GM21381 (cell line): ENCODE data around the gene DESI2.

Experiments used
- ATAC-seq: cut with Tn5 transposase; IDR thresholded peaks from one replicate; pipeline ENCODE4 v1.9.1; 2021; ENCODE audit warnings: mild to moderate bottlenecking, moderate library complexity; ENCODE audit not compliant: unreplicated experiment

Gene DESI2

DNA sequence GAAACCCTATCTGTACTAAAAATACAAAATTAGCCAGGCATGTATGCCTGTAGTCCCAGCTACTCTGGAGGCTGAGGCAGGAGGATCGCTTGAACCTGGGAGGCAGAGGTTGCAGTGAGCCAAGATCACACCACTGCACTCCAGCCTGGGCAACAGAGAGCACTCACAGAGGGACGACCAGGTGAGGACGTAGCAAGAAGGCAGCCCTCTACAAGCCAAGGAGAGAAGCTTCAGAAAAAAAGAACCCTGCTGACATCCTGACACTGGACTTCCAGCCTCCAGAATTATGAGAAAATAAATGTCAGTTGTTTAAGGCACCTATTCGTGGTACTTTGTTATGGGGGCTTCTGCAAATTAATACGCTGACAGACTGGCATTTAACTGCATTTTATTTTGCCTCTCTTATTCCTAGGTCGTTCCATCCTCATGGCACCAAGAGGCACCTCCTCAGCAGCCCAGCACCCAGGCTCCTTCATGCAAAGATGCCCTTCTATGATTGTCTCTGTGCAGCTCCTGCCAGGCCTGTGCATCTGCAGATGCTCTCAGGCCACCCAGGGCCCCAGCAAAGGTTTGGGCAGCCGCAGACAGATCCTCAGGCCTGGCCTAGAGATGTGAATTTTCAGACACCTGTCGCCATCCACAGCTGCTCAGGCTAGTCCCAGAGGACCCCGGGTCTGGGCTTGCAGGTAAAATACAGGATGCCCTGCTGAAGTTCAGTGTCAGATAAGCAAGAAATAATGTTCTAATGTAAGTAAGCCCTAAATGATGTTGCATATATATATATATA, 96.5 kb downstream of the DESI2 start:
- ATAC-seq, result no peak

DNA sequence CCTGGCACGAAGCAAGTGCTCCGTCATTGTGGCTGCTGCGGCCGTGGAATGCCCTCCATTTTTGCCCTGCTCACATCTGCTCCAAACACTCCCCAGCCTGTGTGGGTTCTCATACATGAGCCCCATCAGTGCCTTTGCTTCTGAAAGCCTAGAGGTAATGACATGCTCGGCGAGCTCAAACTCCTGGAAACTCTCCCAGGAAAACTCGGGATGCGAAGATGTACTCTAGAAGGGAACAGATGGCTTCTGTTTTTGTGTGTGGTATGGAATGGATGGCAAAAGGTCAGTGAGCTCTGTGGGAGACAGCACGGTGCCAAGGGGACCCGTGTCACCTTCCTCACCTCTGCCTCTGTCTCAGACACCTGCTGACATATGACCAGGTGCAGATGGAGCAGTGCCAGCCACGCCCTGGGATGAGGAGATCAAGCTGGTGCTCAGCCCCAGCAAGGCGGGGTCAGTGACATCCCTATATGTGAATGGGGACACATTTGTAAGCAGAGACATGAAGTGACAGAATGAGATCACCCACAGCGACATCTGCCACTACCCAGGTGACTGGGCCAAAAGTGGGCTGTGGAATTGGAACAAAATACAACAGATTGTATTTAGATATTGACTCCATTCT, 98.5 kb downstream of the DESI2 start:
- no peak for ATAC-seq

DNA sequence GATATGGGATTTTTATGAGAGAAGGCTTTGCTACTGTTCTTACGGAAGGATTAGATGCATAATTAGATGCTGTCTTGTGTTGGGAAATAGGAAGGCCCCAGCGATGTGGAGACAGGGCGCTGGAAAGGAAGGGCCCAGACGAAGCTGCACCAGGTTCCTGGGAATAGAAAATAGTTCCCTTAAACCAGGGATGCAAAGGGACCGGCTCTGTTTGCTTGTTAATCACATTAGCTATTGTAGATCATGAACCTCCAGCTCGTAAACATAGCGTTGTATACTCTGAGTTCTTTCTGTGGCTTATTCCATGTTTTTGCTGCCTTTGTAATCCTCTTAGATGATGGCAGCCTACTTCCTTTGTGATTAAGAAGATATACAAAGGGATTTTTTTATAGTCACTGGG, 102.7 kb downstream of the DESI2 start:
- ATAC-seq, result no peak

DNA sequence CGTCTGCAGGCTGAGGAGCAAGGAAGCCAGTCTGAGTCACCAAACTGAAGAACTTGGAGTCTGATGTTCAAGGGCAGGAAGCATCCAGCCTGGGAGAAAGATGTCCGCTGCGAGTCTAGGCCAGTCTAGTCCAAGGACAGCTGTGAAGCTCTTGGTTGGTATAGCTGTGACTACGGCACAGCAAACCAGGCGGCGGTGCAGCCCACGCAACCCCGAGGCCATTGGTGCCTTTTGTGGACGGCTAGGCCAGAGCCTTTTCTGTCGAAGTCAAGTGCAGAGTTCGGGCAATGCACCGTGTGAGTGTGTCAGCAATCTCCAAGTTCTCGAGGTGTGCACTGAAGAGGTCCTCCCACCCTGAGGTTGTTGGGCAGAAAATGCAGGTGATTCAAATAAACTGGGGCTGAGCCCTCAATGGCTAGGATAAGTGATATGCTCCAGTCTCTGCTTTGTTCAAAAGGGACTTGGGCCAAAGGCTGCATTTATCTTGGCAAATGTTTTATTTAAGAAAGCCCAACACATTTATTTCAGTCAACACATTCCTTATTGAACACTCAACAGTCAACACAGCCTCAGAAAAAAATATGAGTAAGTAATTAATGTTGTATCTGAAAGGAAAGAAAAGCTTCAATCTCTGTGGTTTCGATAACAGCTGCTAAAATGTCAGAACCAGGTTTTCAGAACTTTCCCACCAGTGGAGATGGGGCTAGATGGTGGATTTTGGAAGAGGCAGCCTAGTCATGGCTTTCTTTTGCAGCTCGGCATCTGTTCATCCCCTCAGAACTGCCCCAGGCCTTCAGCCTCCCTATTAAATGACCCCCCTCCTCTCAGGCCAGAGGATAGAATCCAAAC, 104.4 kb downstream of the DESI2 start:
- no peak for ATAC-seq
